Testis (tissue), 2 donors: ENCODE data around the gene SPARC.

ENCODE experiments used
- POLR2A ChIP-seq: fragments of 450-650 bp; IDR thresholded peaks from one replicate; pipeline ENCODE4 v1.6.1; 2017; ENCODE audit warnings: antibody characterized with exemption, mild to moderate bottlenecking, moderate library complexity
- TF ChIP-seq, protein P1 (sequence below), 3 experiments: fragments of 450-650 bp in 2 of 3; fragments of 200-600 bp in 1 of 3; sonication (generic) in 1 of 3; IDR thresholded peaks; one replicate each; pipeline ENCODE4 v1.5.1; 2016 to 2019; ENCODE audit warnings: antibody characterized with exemption in 3 of 3, mild to moderate bottlenecking in 2 of 3, moderate library complexity in 1 of 3

GRCh38 chr5:151694035-151694485 is 7.3 kb upstream of the SPARC start:
- TF ChIP-seq POLR2A: no peak
- TF ChIP-seq, protein P1, sequence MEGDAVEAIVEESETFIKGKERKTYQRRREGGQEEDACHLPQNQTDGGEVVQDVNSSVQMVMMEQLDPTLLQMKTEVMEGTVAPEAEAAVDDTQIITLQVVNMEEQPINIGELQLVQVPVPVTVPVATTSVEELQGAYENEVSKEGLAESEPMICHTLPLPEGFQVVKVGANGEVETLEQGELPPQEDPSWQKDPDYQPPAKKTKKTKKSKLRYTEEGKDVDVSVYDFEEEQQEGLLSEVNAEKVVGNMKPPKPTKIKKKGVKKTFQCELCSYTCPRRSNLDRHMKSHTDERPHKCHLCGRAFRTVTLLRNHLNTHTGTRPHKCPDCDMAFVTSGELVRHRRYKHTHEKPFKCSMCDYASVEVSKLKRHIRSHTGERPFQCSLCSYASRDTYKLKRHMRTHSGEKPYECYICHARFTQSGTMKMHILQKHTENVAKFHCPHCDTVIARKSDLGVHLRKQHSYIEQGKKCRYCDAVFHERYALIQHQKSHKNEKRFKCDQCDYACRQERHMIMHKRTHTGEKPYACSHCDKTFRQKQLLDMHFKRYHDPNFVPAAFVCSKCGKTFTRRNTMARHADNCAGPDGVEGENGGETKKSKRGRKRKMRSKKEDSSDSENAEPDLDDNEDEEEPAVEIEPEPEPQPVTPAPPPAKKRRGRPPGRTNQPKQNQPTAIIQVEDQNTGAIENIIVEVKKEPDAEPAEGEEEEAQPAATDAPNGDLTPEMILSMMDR (IDR thresholded peaks at IDR 0.05): no peak
